ENCODE measurements around the gene SPTLC3.

GRCh38 chr20:12966468-12967085, 42.2 kb upstream of the SPTLC3 start:
- no peak for TF ChIP-seq NR2F6 (IDR thresholded peaks at IDR 0.05)
- no peak for TF ChIP-seq NR2F6 (CRISPR knock-in tag; IDR thresholded peaks at IDR 0.05)
- no peak for TF ChIP-seq ZNF549 (CRISPR knock-in tag; IDR thresholded peaks at IDR 0.05)
- TF ChIP-seq ZBTB7B (CRISPR knock-in tag; IDR thresholded peaks at IDR 0.05): no peak
- no peak for TF ChIP-seq TRIM22 (IDR thresholded peaks at IDR 0.05)
- TF ChIP-seq SMC3 (IDR thresholded peaks at IDR 0.05; ENCODE audit: low read length): peak; percentile 94
- TF ChIP-seq TBP (CRISPR knock-in tag; IDR thresholded peaks at IDR 0.05): no peak
